ENCODE measurements around the gene LRRC56.

The LRRC56 gene

DNA sequence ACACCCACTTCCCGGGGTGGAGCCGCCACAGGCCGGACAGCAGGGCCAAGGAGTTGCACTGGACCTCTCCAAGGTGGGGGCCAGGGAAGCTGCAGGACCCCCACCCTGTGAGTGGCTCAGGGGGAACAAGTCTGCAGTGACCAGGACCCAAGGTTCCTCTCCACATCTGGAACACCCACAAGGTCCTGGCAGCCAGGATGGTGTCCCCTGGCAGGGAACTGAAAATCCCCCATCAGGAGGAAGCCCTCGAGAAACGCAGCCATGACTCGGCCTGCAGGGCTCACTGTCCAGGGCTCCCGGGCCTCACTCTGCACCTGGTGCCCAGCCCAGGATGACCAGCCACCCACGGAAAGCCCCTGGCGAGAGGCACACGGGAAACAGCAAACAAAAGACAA lies 41.8 kb upstream of the LRRC56 start:
- H3K4me1 ChIP-seq (ENCODE audit: control insufficient read depth, insufficient read depth, low read length): no peaks in the 10 kb centered on the region
- H3K9ac ChIP-seq (ENCODE audit: low read length): no peak overlapping the region
- no peak overlapping the region for H3K4me3 ChIP-seq (ENCODE audit: low read length)
- no peaks in the 10 kb centered on the region for H3K9me3 ChIP-seq (ENCODE audit: control insufficient read depth, low read length)
- H3K27me3 ChIP-seq (ENCODE audit: control insufficient read depth, insufficient read depth, low read length): no peaks in the 10 kb centered on the region
- peaks cover 25% of the 10 kb centered on the region for H3K36me3 ChIP-seq (ENCODE audit: control insufficient read depth, insufficient read depth, low read length)

DNA sequence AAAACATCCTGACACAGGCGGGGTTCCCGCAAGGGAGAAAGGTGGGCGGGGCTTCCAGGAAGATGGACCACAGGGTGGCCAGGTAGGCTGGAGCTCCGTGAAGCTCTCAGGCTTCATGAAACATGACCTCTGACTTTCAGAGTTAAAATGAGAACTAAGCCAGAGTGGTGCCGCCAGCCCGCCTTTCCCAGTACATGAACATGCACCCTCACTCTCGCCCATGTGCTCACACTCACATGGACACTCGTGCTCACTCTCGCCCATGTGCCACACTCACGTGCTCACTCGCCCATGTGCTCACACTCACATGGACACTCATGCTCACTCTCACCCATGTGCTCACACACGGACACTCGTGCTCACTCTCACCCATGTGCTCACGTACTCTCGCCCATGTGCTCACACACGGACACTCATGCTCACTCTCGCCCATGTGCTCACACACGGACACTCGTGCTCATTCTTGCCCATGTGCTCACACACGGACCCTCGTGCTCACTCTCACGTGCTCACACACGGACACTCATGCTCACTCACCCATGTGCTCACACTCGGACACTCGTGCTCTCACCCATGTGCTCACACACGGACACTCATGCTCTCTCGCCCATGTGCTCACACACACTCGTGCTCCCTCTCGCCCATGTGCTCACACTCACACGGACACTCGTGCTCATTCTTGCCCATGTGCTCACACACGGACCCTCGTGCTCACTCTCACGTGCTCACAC lies 40.3 kb upstream of the LRRC56 start:
- H3K4me1 ChIP-seq (ENCODE audit: control insufficient read depth, insufficient read depth, low read length): peaks cover 5% of the 10 kb centered on the region
- no peaks in the 10 kb centered on the region for H3K27me3 ChIP-seq (ENCODE audit: control insufficient read depth, insufficient read depth, low read length)
- H3K36me3 ChIP-seq (ENCODE audit: control insufficient read depth, insufficient read depth, low read length): peaks cover 27% of the 10 kb centered on the region
- H3K9me3 ChIP-seq (ENCODE audit: control insufficient read depth, low read length): no peaks in the 10 kb centered on the region
- no peak overlapping the region for H3K4me3 ChIP-seq (ENCODE audit: low read length)
- H3K9ac ChIP-seq (ENCODE audit: low read length): no peak overlapping the region

DNA sequence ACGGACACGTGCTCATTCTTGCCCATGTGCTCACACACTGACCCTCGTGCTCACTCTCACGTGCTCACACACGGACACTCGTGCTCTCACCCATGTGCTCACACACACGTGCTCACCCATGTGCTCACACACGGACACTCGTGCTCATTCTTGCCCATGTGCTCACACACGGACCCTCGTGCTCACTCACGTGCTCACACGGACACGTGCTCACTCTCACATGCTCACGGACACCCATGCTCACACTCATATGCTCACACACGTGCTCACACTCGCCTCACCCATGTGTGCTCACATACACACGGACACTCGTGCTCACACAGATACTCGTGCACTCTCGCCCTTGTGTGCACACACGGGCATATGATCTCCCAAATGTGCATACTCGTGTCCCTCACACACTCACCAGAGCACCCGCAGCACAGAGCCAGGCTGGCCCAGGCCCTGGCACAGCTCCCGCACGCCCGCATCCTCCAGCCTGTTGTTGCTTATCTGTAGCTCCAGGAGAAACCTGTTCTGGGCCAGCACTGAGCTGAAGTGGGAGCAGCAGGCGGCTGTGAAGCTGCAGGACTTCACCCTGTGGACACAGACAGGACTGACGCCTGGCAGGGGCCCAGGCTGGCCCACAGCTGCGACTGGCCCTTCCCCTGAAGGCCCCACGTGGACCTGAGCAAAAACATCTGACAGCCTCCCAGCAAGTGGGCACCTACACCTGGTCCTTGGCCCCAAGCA lies 39.6 kb upstream of the LRRC56 start:
- Histone ChIP-seq H3K9ac (ENCODE audit: low read length) (no peak overlapping the region), H3K36me3 (ENCODE audit: control insufficient read depth, insufficient read depth, low read length) (peaks cover 27% of the 10 kb centered on the region), H3K4me3 (ENCODE audit: low read length) (no peak overlapping the region), H3K27me3 (ENCODE audit: control insufficient read depth, insufficient read depth, low read length) (no peaks in the 10 kb centered on the region), H3K4me1 (ENCODE audit: control insufficient read depth, insufficient read depth, low read length) (peaks cover 10% of the 10 kb centered on the region), H3K9me3 (ENCODE audit: control insufficient read depth, low read length) (no peaks in the 10 kb centered on the region)

- peaks cover 10% of the 10 kb centered on the region for H3K4me1 ChIP-seq (ENCODE audit: control insufficient read depth, insufficient read depth, low read length)
- no peak overlapping the region for H3K9ac ChIP-seq (ENCODE audit: low read length)
- H3K9me3 ChIP-seq (ENCODE audit: control insufficient read depth, low read length): no peaks in the 10 kb centered on the region
- peaks cover 27% of the 10 kb centered on the region for H3K36me3 ChIP-seq (ENCODE audit: control insufficient read depth, insufficient read depth, low read length)
- H3K27me3 ChIP-seq (ENCODE audit: control insufficient read depth, insufficient read depth, low read length): no peaks in the 10 kb centered on the region
- no peak overlapping the region for H3K4me3 ChIP-seq (ENCODE audit: low read length)
Observed at GRCh38 chr11:498297-499181, 38.8 kb upstream of the LRRC56 start.

DNA sequence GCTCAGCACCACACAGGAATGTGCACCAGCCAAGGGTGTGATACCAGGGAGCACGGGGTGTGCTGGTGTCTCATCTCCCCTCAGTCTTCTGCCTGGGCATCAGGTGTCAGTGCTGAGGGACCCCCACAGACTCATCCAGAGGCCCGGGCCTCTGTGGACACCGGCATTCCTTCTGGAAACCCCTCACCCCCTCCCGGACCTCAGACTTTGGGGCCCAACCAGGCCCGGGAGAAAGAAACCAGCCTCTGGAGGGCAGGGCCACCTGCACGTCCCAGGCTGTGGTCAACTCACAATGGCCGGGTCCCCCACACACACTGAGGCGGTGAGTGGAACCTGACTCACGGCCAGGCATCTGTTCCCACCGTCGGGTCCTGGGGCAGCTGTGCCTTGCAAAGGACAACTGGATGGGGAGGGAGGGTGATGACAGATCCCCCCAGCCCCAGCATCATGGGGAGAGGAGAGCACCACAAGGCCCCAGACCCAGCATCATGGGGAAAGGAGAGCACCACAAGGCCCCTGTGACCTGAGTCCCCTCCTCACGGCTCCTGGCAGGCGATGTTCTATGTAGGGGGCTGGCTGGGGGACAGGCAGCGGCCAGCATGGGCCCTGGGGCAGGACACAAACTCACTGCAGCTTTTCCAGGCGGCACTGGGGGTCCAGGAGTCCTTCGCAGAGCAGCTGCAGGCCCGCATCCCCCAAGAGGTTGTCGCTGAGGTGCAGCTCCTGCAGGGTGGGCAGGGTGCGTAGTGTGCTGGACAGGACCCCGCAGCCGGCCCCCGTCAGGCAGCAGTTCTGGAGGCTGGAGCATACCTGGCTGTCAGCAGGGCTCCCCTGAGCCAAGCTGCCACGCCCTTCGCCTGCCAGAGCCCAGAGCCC lies 37.9 kb upstream of the LRRC56 start:
- no peaks in the 10 kb centered on the region for H3K27me3 ChIP-seq (ENCODE audit: control insufficient read depth, insufficient read depth, low read length)
- H3K4me3 ChIP-seq (ENCODE audit: low read length): no peak overlapping the region
- peaks cover 19% of the 10 kb centered on the region for H3K4me1 ChIP-seq (ENCODE audit: control insufficient read depth, insufficient read depth, low read length)
- no peak overlapping the region for H3K9ac ChIP-seq (ENCODE audit: low read length)
- H3K36me3 ChIP-seq (ENCODE audit: control insufficient read depth, insufficient read depth, low read length): peaks cover 27% of the 10 kb centered on the region
- no peaks in the 10 kb centered on the region for H3K9me3 ChIP-seq (ENCODE audit: control insufficient read depth, low read length)

- peaks cover 36% of the 10 kb centered on the region for H3K4me1 ChIP-seq (ENCODE audit: control insufficient read depth, insufficient read depth, low read length)
- H3K4me3 ChIP-seq (ENCODE audit: low read length): no peak overlapping the region
- H3K9me3 ChIP-seq (ENCODE audit: control insufficient read depth, low read length): no peaks in the 10 kb centered on the region
- no peaks in the 10 kb centered on the region for H3K27me3 ChIP-seq (ENCODE audit: control insufficient read depth, insufficient read depth, low read length)
- H3K36me3 ChIP-seq (ENCODE audit: control insufficient read depth, insufficient read depth, low read length): peaks cover 27% of the 10 kb centered on the region
- H3K9ac ChIP-seq (ENCODE audit: low read length): no peak overlapping the region
Observed at GRCh38 chr11:501001-501682, 36.2 kb upstream of the LRRC56 start.

DNA sequence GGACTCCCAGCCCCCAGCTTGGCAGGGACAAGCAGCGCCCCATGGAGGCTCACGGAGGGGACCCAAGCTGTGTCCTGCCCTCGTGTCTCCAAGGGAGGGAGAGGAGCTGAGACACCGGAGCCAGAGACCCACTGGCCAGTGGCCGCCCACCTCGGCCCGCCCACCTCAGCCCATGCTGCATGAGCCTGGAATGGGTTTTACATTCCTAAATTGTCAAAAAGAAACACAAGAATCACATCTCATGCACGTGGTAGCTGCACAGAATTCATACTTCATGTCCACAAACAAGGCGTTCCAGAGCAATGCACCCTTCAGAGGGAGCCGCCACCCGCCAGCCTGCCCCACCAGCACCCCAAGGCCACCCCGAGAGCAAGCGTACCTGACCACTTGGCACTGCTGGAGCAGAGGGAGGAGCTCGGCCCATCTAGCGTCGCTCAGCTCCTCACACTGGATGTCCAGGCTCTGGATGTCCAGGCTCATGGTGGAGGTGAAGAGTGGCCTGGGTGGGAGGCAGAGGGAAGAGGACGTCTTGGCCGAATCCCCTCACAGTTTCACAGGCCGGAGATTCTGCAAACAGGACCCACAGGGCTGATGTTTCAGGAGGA lies 35.5 kb upstream of the LRRC56 start:
- H3K9ac ChIP-seq (ENCODE audit: low read length): no peak overlapping the region
- no peak overlapping the region for H3K4me3 ChIP-seq (ENCODE audit: low read length)
- H3K9me3 ChIP-seq (ENCODE audit: control insufficient read depth, low read length): no peaks in the 10 kb centered on the region
- peaks cover 27% of the 10 kb centered on the region for H3K36me3 ChIP-seq (ENCODE audit: control insufficient read depth, insufficient read depth, low read length)
- no peaks in the 10 kb centered on the region for H3K27me3 ChIP-seq (ENCODE audit: control insufficient read depth, insufficient read depth, low read length)
- peaks cover 40% of the 10 kb centered on the region for H3K4me1 ChIP-seq (ENCODE audit: control insufficient read depth, insufficient read depth, low read length)

DNA sequence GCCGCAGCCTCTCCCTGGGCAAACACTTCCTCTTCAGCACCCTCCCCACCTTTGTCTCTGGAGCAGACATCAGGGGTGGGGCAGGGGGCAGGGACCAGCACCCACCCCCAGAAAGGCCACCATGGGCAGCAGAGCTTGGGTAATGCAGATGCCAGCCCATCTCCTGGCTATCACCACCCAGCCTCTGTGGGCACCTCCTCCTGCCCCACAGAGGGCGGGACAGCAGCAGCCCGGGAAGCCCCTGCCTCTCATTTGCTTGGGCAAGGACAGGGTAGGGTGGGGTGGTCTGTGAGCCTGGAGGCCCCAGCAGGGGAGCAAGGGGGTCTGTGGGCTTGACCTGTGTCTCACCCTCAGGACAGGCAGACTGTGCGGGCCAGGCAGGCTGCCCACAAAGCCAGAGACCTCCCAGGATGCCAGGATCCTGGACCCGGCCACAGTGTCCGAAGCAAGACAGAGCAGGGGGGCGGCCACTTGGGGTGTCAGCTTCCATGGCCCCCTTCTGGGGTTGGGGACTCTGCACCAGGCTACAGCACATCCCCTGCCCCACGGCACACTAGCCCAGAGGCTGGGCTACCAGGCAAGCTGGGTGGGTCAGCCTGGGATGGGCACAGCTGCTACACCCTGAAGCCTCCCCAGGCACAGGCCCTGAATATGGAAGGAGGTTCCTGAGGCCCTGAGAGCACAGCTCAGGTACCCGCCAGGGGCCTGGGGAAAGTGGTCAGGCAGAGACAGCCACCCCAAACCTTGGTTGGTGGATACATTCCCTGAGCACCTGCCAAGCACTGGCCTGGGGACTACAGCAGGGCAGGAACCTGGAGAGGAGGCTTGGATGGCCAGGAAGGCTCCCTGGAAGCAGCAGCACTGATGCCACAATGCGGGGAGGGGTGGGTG lies 34.8 kb upstream of the LRRC56 start:
- H3K9me3 ChIP-seq (ENCODE audit: control insufficient read depth, low read length): no peaks in the 10 kb centered on the region
- H3K9ac ChIP-seq (ENCODE audit: low read length): no peak overlapping the region
- H3K4me3 ChIP-seq (ENCODE audit: low read length): no peak overlapping the region
- H3K27me3 ChIP-seq (ENCODE audit: control insufficient read depth, insufficient read depth, low read length): no peaks in the 10 kb centered on the region
- H3K4me1 ChIP-seq (ENCODE audit: control insufficient read depth, insufficient read depth, low read length): peaks cover 42% of the 10 kb centered on the region
- H3K36me3 ChIP-seq (ENCODE audit: control insufficient read depth, insufficient read depth, low read length): peaks cover 25% of the 10 kb centered on the region

GRCh38 chr11:503179-503981 lies 33.9 kb upstream of the LRRC56 start:
- H3K9me3 ChIP-seq (ENCODE audit: control insufficient read depth, low read length): no peaks in the 10 kb centered on the region
- H3K27me3 ChIP-seq (ENCODE audit: control insufficient read depth, insufficient read depth, low read length): no peaks in the 10 kb centered on the region
- no peak overlapping the region for H3K4me3 ChIP-seq (ENCODE audit: low read length)
- peak overlapping the region; percentile 95 for H3K9ac ChIP-seq (ENCODE audit: low read length)
- peaks cover 16% of the 10 kb centered on the region for H3K36me3 ChIP-seq (ENCODE audit: control insufficient read depth, insufficient read depth, low read length)
- H3K4me1 ChIP-seq (ENCODE audit: control insufficient read depth, insufficient read depth, low read length): peaks cover 46% of the 10 kb centered on the region

Measured in mucosa of stomach (tissue), 1 donor.